ENCODE data around the gene TBC1D25.

The TBC1D25 gene

GRCh38 chrX:48611703-48612102, 72.2 kb downstream of the TBC1D25 start:
- no peak for DNase-seq
